ENCODE measurements around the gene COX6B1. TPM values are rescaled to one million over a fixed set of nuclear protein-coding genes. Genes with fewer than 3 reads are reported as not detected.

The COX6B1 gene
- total and polyA plus RNA-seq, 9 donors: 263 to 582 (median 309) TPM

DNA sequence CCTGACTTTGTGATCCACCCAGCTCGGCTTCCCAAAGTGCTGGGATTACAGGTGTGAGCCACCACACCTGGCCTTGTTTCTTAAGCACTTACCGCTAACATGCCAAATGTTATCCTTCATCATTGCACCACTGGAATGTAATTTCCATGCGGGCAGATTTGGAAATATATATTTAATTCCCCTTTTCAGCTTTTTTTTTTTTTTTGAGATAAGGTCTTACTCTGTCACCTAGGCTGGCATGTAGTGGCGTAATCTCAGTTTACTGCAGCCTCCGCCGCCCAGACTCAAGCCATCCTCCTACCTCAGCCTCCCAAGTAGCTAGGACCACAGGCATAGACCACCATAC is 13.8 kb downstream of the COX6B1 start:
- Histone ChIP-seq H3K4me3 (ENCODE audit: low read length) (no peak overlapping the region), H3K4me1 (ENCODE audit: control insufficient read depth, insufficient read depth, low read length) (no peaks in the 10 kb centered on the region), H3K27me3 (ENCODE audit: control insufficient read depth, insufficient read depth, low read length) (no peaks in the 10 kb centered on the region), H3K36me3 (ENCODE audit: control insufficient read depth, insufficient read depth, low read length) (peaks cover 47% of the 10 kb centered on the region), H3K27ac (ENCODE audit: low read length) (no peak overlapping the region), H3K9me3 (replicated peaks; ENCODE audit: control insufficient read depth, low read depth, low read length) (no peaks in the 10 kb centered on the region)
- DNase-seq: no peak
- WGBS (ENCODE audit: insufficient coverage): no CpG with 5 or more reads among the region's 6 CpGs

DNA sequence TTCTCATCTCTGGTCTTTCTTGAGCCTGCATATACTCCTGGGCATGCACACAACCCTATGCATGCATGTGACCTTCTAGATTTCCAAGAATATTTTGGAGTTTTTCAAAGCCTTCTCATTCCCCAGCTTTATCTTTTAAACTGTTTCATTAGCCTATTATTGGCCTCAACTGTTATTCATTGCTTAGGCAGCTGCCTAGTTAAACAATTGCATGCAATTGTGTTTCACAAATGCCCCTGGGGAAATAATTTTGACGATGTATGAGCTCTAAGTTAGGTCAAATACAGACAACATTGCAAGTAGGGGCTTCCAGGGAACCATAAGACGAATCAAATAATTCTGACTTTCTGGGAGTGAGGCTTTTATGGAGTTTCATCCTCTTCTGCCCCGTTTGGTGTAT is 15.9 kb downstream of the COX6B1 start:
- no peak for DNase-seq
- H3K4me1 ChIP-seq (ENCODE audit: control insufficient read depth, insufficient read depth, low read length): no peaks in the 10 kb centered on the region
- no peak overlapping the region for H3K4me3 ChIP-seq (ENCODE audit: low read length)
- 69% methylated on average over 3 of the region's 3 CpGs for WGBS (ENCODE audit: insufficient coverage)
- H3K36me3 ChIP-seq (ENCODE audit: control insufficient read depth, insufficient read depth, low read length): peaks cover 31% of the 10 kb centered on the region
- no peak overlapping the region for H3K27ac ChIP-seq (ENCODE audit: low read length)
- H3K27me3 ChIP-seq (ENCODE audit: control insufficient read depth, insufficient read depth, low read length): no peaks in the 10 kb centered on the region
- no peaks in the 10 kb centered on the region for H3K9me3 ChIP-seq (replicated peaks; ENCODE audit: control insufficient read depth, low read depth, low read length)

DNA sequence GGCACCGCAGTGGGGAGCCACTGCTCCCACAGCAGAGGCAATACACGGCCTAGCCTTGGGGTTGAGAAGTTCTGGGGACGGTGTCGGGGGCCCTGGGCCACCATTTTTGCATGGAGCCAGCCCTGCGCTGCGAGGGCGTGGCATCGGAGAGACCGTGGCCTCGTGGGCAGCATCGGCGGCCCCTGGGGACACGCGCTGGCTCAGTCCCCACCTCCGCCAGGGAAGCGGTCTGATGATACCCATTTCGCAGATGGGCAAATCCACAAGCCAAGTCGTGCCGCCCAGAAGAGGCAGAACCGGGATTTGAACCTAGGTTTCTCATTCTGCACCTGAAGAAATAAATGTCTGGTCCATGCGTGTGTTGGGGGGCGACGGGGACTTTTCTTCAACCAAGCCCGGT is 17.0 kb downstream of the COX6B1 start:
- WGBS (ENCODE audit: insufficient coverage): 93% methylated on average over 23 of the region's 24 CpGs
- Histone ChIP-seq H3K27ac (ENCODE audit: low read length) (no peak overlapping the region), H3K4me1 (ENCODE audit: control insufficient read depth, insufficient read depth, low read length) (no peaks in the 10 kb centered on the region), H3K36me3 (ENCODE audit: control insufficient read depth, insufficient read depth, low read length) (peaks cover 24% of the 10 kb centered on the region), H3K9me3 (replicated peaks; ENCODE audit: control insufficient read depth, low read depth, low read length) (no peaks in the 10 kb centered on the region), H3K4me3 (ENCODE audit: low read length) (no peak overlapping the region), H3K27me3 (ENCODE audit: control insufficient read depth, insufficient read depth, low read length) (peaks cover 2% of the 10 kb centered on the region)
- no peak for DNase-seq

DNA sequence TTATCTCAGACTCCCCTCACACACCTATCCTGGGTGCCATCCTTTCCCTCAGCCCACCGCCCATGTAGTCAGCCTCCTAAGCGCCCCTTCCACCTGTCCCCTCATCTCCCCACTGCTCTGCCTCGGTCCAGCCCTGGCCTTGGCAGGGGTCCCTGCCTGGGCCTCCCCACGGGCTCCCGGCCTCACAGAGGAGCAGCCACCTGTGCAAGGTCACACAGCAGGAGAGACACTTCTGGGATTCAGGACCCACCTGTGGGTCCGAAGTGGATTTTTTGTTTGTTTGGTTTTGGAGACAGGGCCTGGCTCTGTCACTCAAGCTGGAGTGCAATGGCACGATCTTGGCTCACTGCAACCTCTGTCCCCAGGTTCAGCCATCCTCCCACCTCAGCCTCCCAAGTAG is 17.5 kb downstream of the COX6B1 start:
- H3K36me3 ChIP-seq (ENCODE audit: control insufficient read depth, insufficient read depth, low read length): peaks cover 24% of the 10 kb centered on the region
- peaks cover 2% of the 10 kb centered on the region for H3K27me3 ChIP-seq (ENCODE audit: control insufficient read depth, insufficient read depth, low read length)
- H3K4me1 ChIP-seq (ENCODE audit: control insufficient read depth, insufficient read depth, low read length): no peaks in the 10 kb centered on the region
- 67% methylated on average over 4 of the region's 7 CpGs for WGBS (ENCODE audit: insufficient coverage)
- no peaks in the 10 kb centered on the region for H3K9me3 ChIP-seq (replicated peaks; ENCODE audit: control insufficient read depth, low read depth, low read length)
- no peak overlapping the region for H3K27ac ChIP-seq (ENCODE audit: low read length)
- no peak for DNase-seq
- no peak overlapping the region for H3K4me3 ChIP-seq (ENCODE audit: low read length)

DNA sequence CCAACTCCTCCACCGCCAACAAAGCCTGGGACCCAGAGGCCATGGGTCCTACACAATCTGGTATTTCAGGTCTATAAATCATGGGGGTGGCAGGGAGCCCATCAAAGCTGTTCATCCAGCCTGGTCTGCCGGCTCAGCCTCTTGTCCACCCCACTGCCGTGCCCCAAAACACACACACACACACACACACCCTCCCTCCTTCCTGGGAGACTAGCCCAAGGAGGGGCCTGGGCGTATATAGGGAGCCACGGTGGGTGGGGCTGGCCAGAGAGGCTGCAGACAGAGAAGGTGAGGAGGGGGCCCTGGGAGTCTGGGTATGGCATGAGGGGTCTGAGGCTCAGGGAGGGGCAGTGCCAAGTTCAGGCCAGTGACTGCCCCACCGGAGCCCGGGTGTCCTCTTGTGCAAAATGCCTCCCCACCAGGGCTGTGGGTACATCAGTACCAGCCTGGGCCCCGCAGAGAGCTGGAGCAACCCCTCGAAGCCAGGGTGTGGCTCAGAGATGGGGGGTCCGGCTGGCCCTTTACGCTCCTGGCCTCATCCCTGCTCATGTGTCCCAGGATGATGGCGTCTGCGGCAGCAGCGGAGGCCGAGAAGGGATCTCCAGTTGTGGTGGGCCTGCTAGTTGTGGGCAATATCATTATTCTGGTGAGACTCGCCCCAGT is 18.3 kb downstream of the COX6B1 start, which contains the start of gene UPK1A:
Gene UPK1A (plus strand): TSS at position 267 of the 663 bp plus-strand sequence. CDS start 296 bp downstream, at position 563.
- Histone ChIP-seq H3K4me1 (ENCODE audit: control insufficient read depth, insufficient read depth, low read length) (no peaks in the 10 kb centered on the region), H3K4me3 (ENCODE audit: low read length) (no peak within 1 kb of the TSS), H3K27me3 (ENCODE audit: control insufficient read depth, insufficient read depth, low read length) (peaks cover 2% of the 10 kb centered on the region), H3K27ac (ENCODE audit: low read length) (no peak within 1 kb of the TSS), H3K36me3 (ENCODE audit: control insufficient read depth, insufficient read depth, low read length) (peaks cover 23% of the 10 kb centered on the region), H3K9me3 (replicated peaks; ENCODE audit: control insufficient read depth, low read depth, low read length) (no peaks in the 10 kb centered on the region)
- DNase-seq: no peak
- WGBS (ENCODE audit: insufficient coverage): 81% methylated on average over 11 of the region's 16 CpGs

DNA sequence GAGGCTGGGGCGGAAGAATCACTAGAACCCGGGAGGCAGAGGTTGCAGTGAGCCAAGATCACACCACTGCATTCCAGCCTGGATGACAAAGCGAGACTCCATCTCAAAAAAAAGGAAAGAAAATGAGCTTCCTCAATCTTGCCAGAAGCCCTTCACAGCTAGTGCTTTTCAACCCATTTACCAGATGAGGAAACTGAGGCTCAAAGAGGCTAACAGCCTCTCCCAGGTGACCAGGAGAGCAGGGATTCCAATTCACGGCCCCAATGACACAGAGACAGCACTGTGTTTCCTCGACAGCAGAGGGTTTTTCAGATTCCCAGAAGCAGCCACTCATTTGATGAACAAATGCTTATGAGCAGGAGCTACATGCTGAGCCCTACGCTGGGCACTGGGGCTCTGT is 21.4 kb downstream of the COX6B1 start:
- Histone ChIP-seq H3K36me3 (ENCODE audit: control insufficient read depth, insufficient read depth, low read length) (peaks cover 7% of the 10 kb centered on the region), H3K4me3 (ENCODE audit: low read length) (no peak overlapping the region), H3K27me3 (ENCODE audit: control insufficient read depth, insufficient read depth, low read length) (peaks cover 28% of the 10 kb centered on the region), H3K27ac (ENCODE audit: low read length) (no peak overlapping the region), H3K9me3 (replicated peaks; ENCODE audit: control insufficient read depth, low read depth, low read length) (no peaks in the 10 kb centered on the region), H3K4me1 (ENCODE audit: control insufficient read depth, insufficient read depth, low read length) (peaks cover 2% of the 10 kb centered on the region)
- WGBS (ENCODE audit: insufficient coverage): 63% methylated on average over 5 of the region's 6 CpGs
- DNase-seq: no peak

DNA sequence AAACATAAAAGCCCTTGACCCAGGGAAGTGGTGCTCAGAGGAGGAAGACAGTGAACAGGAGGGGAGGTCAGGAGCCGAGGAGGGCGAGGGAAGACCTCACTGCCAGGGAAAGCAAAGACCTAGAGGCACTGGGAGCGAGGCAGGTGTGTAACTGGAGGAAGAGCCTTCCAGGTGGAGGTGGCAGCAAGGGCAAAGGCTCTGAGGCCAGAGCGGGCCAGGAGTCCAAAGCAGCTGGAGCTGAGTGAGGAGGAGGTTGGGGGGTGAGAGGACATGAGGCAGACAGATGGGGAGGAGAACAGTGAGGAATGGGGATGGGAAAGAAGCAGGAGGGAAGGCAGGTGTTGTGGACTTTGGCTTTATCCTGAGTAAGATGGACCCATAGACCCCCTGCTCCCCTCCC is 21.9 kb downstream of the COX6B1 start:
- H3K9me3 ChIP-seq (replicated peaks; ENCODE audit: control insufficient read depth, low read depth, low read length): no peaks in the 10 kb centered on the region
- H3K36me3 ChIP-seq (ENCODE audit: control insufficient read depth, insufficient read depth, low read length): peaks cover 6% of the 10 kb centered on the region
- peaks cover 29% of the 10 kb centered on the region for H3K27me3 ChIP-seq (ENCODE audit: control insufficient read depth, insufficient read depth, low read length)
- 60% methylated on average over 4 of the region's 4 CpGs for WGBS (ENCODE audit: insufficient coverage)
- H3K27ac ChIP-seq (ENCODE audit: low read length): no peak overlapping the region
- no peak overlapping the region for H3K4me3 ChIP-seq (ENCODE audit: low read length)
- DNase-seq: no peak
- peaks cover 2% of the 10 kb centered on the region for H3K4me1 ChIP-seq (ENCODE audit: control insufficient read depth, insufficient read depth, low read length)

DNA sequence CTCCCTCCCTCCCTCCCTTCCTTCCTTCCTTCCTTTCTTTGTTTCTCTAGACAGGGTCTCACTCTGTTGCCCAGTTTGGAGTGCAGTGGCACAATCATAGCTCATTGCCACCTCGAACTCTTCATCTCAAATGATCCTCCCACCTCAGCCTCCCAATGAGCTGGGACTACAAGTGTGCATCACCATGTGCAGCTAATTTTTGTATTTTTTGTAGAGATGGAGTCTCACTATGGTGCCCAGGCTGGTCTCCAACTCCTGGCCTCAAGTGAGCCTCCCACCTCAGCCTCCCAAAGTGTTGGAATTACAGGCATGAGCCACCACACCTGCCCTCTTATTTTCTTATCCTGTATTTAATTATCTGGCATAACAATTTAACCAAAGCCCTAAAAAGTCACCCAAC is 22.6 kb downstream of the COX6B1 start:
- WGBS (ENCODE audit: insufficient coverage): no CpG with 5 or more reads among the region's 1 CpG
- H3K27me3 ChIP-seq (ENCODE audit: control insufficient read depth, insufficient read depth, low read length): peaks cover 29% of the 10 kb centered on the region

DNA sequence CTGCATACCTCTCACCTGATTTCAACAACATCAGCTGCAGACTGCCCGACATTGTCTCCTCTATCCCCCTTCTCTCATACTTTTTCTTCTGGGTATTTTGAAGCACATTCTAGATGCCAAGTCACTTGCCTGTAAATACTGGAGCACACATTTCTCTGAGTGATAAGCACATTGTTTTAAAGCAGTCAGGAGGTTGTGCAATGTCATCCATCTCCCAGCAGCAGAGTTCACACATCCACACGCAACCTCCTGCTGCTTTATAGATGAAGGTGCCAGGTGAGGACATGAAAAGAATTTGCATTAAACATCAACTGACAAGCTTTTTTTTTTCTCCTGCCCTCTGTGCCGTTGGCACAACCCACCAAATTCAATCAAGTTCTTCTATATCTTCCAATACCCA is 23.7 kb downstream of the COX6B1 start:
- Histone ChIP-seq H3K27me3 (ENCODE audit: control insufficient read depth, insufficient read depth, low read length) (peaks cover 29% of the 10 kb centered on the region), H3K36me3 (ENCODE audit: control insufficient read depth, insufficient read depth, low read length) (no peaks in the 10 kb centered on the region)
- no CpG with 5 or more reads among the region's 3 CpGs for WGBS (ENCODE audit: insufficient coverage)

More for the DNA sequence above, 22.6 kb downstream of the COX6B1 start:
- no peak for DNase-seq
- H3K4me3 ChIP-seq (ENCODE audit: low read length): no peak overlapping the region
- H3K9me3 ChIP-seq (replicated peaks; ENCODE audit: control insufficient read depth, low read depth, low read length): no peaks in the 10 kb centered on the region
- H3K27ac ChIP-seq (ENCODE audit: low read length): no peak overlapping the region
- no peaks in the 10 kb centered on the region for H3K36me3 ChIP-seq (ENCODE audit: control insufficient read depth, insufficient read depth, low read length)
- peaks cover 2% of the 10 kb centered on the region for H3K4me1 ChIP-seq (ENCODE audit: control insufficient read depth, insufficient read depth, low read length)

DNA sequence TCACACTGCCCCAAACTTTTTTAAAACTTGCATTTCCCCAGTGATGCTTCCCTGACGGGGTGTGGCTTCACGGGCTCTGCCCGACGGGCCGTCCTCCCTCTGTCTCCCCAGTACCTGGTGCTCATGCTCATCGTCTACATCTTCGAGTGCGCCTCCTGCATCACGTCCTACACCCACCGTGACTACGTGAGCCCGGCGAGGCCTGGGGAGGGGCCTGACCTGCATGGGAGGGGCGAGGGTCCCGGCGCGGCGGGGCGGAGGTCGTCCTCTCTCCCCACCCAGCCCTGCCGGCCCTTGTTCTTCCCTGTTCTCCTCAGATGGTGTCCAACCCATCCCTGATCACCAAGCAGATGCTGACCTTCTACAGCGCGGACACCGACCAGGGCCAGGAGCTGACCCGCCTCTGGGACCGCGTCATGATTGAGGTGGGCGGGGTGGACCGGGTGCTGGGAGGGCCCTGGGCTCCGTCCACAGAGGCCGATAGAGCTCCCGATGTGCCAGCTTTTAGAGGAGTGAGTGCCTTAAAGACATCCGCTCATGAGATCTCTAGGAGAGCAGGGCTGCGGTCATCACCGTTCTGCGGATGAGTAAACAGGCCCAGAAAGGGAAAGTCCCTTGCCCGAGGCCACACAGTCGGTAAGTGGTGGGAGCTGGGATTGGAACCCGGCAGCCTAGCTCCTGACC is 25.1 kb downstream of the COX6B1 start:
- Histone ChIP-seq H3K4me1 (ENCODE audit: control insufficient read depth, insufficient read depth, low read length) (peaks cover 2% of the 10 kb centered on the region), H3K4me3 (ENCODE audit: low read length) (no peak overlapping the region), H3K27ac (ENCODE audit: low read length) (no peak overlapping the region), H3K9me3 (replicated peaks; ENCODE audit: control insufficient read depth, low read depth, low read length) (no peaks in the 10 kb centered on the region), H3K27me3 (ENCODE audit: control insufficient read depth, insufficient read depth, low read length) (peaks cover 29% of the 10 kb centered on the region), H3K36me3 (ENCODE audit: control insufficient read depth, insufficient read depth, low read length) (no peaks in the 10 kb centered on the region)
- no peak for DNase-seq
- WGBS (ENCODE audit: insufficient coverage): 1% methylated on average over 33 of the region's 39 CpGs

More for the DNA sequence above, 23.7 kb downstream of the COX6B1 start:
- Histone ChIP-seq H3K4me1 (ENCODE audit: control insufficient read depth, insufficient read depth, low read length) (peaks cover 2% of the 10 kb centered on the region), H3K4me3 (ENCODE audit: low read length) (no peak overlapping the region), H3K27ac (ENCODE audit: low read length) (no peak overlapping the region), H3K9me3 (replicated peaks; ENCODE audit: control insufficient read depth, low read depth, low read length) (no peaks in the 10 kb centered on the region)
- DNase-seq: no peak
